Right kidney (tissue), 1 donor: ENCODE results near the gene CATSPERE.
"Not testable (repeated sequence)": the region's sequence is repeated elsewhere in the genome, so short reads cannot be mapped to it uniquely, and the experiment has no call there.

Experiments
- DNase-seq: peaks from one replicate; pipeline ENCODE4 v3.0.0-alpha.2; 2016

Gene CATSPERE

DNA sequence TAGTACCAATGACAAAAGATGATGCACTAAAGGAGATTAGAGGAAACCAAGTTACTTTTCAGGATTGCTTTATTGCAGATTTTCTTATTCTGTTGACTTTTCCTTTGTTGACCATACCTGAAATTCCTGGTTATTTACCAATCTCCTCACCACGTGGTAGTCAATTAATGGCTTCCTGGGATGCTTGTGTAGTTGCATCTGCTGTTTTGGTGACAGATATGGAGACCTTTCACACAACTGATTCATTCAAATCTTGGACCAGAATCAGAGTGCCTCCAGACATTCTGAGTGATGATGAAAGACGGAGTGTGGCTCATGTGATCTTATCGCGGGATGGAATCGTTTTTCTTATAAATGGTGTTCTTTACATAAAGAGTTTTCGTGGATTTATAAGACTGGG is 91.3 kb downstream of the CATSPERE start:
- DNase-seq, result no peak

DNA sequence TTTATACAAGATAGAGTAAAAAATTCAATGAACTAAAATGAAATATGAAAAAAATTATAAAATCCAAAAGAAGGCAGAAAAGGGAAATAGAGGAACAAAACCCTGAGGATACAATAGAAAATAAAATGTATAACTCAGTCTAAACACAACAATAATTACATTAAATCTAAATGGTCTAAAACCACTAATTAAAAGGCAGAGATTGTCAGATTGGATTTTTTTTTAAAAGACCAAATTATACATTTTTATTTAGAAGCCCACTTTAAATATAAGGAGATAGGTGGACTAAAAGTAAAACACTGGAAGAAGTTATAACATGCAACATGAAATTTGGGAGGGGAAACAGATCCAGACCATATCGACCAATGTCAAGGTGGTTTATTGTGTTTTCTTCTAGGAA is 95.2 kb downstream of the CATSPERE start:
- no peak for DNase-seq

DNA sequence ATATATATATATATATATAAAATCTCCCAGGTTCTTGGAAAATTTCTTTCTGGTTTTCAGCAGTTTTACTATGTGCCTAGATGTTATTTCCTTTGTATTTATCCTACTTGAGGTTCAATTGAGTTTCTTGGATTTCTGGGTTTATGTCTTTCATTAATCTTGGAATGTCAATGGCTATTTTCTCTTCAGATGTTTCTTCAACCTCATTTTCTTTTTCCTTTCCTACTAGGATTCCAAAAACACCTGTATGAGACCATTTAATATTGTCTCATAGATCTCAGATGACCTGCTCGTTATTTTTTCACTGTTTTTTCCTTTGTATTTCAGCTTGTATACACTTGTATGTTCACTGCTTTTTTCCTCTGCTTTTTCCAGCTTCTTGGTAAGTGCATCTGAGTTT is 96.5 kb downstream of the CATSPERE start:
- DNase-seq, result no peak

DNA sequence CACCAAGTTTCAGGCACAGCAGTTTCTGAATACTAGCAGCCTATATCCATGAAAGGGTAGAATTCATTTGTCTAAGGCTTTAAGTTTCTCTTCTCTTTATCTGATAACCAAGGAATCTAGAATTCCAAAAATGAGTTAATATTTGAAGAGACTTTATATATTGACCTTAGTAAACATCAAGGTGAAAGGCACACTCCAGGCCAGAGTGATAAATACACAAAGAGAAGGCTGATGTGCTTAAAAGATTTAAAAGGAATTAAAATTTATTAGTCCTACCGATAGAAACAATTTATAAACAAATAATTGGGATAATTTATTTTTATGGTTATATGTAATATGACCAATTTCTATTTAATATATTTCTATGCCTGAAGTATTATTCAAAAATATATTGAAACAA is 98.5 kb downstream of the CATSPERE start:
- no peak for DNase-seq

DNA sequence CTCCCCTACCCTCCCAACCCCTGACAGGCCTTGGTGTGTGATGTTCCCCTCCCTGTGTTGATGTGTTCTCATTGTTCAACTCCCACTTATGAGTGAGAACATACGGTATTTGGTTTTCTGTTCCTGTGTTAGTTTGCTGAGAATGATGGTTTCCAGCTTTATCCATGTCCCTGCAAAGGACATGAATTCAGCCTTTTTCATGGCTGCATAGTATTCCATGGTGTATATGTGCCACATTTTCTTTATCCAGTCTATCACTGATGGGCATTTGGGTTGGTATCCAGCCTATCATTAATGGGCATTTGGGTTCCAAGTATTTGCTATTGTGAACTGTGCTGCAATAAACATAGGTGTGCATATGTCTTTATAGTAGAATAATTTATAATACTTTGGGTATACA is 101.8 kb downstream of the CATSPERE start:
- not testable (repeated sequence) for DNase-seq

DNA sequence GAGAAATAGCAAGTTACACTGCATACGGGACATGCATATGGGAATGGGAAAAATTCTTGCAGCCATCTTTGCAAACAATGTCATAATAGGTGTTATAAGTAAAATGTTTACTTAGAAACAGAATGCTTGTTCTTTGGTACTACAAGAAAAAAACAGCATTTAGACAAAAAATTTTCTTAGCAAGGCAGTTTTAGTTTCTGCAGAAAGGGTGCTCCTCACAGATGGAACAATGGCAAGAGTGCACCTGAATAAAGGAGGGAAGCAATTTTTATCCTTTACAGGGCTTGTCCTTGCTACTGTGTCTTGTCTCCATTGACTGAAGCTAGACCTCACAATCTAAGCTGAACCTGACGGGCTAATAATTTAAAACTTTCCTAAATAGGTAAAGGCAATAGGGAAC is 112.7 kb downstream of the CATSPERE start:
- DNase-seq, result no peak

DNA sequence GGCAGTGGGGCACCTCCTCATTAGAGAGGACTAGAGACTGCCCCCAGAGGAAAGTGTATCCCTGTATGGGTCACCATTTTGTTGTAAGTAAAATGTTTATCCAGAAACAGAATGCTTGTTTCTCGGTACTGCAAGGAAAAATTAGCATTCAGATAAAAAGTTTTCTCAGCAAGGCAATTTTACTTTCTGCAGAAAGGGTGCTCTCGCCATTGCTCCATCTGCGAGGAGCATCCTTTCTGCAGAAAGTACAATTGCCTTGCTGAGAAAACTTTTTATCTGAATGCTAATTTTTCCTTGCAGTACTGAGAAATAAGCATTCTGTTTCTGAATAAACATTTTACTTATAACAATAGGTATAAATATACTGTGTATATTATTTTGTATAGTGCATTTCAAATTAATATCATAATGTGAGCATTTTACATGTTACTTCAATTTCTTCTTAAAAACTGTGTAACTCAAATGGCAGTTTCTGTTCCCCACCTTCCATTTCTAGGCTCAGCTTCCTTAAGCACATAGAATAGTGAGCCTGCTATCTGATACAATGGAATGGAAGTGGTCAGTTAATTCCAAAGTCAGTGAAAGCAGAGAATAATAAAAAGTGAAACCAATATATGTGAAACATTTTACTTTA is 115.3 kb downstream of the CATSPERE start:
- DNase-seq, result no peak

DNA sequence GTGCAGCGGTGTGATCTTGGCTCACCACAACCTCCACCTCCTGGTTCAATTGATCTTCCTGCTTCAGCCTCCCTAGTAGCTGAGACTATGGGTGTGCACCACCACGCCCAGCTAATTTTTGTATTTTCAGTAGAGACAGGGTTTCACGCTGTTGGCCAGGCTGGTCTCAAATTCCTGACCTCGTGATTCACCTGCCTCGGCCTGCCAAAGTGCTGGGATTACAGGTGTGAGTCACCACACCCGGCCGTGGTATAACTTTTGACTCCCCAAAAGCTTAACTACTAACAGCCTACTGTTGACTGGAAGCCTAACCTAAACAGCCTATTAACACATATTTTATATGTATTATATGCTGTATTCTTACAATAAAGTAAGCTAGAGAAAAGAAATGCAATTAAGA is 117.1 kb downstream of the CATSPERE start:
- not testable (repeated sequence) for DNase-seq

DNA sequence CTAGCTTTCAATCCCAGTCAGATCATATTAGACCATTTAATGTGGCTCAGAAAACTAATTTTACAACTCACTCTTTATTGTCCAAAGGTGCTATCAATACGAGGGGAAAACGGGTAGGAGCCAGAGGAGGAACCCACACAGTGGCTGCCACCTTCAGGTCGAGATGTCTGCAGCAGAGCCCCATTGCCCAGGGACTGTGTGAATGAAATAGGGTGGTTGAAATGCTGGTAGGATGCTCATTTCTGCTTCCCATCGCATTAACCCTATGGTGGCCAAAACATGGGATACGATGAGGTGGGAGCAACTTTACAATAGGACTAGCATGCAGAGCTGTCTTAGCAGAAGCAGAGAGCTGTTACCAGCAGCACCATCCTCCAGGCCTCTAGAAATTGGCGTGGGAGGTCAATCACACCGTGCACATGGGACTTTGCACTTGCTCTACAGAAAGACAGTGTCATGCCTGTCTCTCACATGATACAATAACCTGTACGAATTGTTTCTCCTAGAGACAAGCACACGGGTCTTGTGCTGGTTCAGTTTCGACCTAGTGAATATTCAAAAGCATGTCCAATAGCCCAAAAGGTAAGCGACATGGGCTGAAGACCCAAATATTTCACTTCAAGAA is 122.4 kb downstream of the CATSPERE start:
- no peak for DNase-seq

DNA sequence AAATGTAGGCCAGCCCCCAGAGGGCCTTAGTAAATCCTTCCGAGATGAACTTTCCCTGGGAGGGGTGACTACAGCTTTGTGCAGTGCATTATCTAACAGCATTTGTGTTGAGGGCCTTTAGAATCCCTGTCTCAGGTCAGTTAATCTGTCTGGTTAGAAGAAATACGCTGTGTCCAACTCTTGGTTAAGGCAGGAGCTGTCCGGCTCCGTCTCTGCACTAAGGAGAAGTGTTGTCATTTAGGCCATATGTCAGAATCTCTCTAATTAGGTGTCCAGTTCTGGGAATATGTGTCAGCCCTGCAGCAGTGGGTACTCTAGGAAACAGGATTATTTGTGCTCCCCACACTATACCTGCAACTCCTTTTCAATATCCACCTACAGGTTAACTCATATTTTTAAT is 124.8 kb downstream of the CATSPERE start:
- no peak for DNase-seq

DNA sequence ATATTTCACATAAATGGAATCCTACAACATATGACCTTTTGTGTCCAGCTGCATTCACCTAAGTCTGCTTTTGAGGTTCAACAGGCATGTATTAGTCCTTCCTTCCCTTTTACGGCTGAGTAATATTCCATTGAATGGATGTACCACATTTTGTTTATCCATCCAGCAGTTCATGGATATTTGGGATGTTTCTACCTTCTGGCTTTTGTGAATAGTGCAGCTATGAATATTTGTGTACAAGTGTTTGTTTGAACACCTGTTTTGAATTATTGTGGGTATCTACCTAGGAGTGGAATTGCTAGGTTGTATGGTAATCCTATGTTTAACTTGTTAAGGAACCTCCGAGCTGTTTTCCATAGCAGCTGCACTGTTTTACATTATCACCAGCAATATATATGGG is 129.6 kb downstream of the CATSPERE start:
- no peak for DNase-seq

DNA sequence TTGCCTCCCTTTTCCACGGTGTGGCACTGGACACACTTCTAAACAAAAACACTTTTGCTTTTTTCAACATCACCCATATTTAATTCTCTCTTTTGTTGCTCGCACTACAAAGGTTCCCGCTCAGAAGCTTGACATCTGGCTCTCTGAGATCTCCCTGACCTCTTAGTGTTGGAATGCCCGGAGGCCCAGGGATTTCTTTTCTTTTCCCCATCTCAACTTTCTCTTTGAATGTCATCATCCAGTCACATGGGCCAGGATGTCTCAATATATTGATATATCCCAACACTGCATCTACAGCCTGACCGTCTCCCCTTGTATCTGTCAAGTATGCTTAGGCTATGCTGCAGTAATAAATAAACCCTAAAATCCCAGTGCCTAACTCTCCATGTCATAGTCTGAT is 137.5 kb downstream of the CATSPERE start:
- no peak for DNase-seq

DNA sequence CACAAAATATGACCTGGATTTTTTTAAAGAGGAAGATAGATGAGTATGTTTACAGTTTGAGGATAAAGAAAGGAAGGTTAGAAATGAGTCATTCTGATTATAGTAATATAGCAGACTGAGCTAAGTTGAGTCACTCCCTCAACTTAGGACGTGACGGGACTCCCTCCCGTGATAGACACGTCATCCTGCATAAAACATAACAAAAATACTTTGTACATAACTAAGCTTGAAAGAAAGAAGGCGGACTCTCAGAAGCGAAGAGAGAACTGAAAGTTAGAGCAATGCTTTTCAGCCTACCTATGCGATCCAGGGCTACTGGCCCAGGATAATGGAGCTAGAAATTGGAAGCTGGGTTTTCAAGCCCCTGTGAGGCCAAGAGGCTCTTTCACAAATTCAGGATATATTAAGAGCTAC is 138.9 kb downstream of the CATSPERE start:
- DNase-seq, result no peak

DNA sequence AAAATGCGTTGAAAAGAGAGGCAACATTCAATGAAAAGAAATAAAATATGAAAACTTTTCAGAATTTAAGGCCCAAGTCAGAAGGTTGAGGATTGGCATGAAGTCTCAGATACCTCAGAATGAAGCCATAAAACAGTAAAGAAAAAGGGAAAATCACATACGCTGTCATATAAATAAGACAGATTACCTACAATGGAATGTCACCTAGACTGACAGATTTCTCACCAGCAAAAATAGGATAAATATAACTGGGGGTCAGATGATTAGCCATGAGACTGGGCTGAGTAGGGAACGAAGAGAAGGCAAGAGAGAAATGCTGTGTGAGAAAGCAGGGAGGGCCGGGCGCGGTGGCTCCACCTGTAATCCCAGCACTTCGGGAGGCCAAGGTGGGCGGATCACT is 140.3 kb downstream of the CATSPERE start:
- no peak for DNase-seq

DNA sequence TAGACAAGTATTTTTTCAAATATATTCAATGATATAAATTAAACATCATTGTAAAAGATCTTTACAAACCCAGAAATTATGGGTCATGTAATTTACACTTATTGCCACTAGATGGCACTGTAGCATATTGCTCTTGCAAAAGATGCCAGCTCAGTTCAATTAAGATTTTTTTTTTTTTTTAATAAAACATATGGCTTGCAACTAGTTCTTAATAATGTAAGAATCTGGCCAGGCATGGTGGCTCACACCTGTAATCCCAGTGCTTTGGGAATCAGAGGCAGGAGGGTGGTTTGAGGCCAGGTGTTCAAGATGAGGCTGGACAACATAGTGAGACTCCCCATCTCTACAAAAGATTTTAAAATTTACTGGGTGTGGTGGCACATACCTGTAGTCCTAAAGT is 142.4 kb downstream of the CATSPERE start:
- peak; percentile 11 for DNase-seq

DNA sequence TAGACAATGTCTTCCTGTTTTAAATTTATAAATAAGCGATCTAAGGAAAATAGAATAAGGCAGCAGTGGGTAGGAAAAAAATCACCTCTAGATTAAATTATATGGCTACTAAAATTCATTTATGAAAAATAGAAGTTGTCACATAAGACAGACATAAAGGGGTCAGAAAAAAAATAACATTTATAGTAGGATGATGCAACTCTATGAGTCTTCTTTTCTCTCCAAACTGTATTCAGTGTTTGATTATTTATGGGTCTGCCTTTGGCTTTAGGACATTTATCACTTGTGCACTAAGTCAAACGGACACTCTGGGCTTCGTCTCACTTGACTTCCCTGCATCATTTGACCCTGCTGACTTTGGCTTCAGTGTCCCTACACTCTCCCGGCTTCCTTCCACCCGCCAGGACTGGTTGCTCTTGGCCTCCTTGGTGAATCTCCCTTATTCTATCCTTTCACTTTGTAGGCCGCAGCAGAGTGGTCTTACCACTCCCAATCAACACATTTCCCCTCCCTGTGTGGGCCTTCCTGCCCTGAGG is 144.8 kb downstream of the CATSPERE start:
- no peak for DNase-seq

DNA sequence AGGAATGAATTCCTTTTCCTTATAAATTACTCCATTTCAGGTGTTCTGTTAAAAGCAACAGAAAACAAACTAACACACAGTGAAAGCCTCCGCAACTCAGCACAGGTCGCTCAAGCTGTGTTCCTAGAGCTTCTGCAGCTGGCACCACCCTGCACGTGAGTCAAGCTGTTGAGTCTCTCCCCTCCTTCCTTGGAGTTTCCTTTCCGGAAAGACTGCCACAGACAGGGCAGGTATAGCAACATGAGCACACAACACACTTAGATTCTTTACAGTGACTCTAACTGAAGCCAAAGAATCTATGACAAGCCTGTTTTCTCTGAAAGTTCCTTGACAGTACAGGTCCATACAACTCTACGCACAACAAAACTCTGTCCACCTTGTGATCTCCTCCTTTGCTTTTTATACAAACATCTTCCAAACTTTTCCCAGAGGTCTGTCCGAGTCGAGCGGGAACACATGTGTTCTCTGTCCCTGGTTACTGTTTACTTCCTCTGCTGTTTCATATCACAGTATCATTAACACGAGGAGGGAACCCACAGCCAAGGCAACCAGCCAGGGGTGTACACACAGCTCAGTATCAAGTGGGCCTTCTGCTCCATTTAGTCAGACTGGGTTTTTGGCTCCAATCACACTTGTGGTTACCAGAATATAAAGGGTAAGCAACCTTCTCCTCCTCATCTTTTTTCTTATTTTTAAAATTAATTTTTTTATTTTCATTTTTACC is 153.2 kb downstream of the CATSPERE start:
- no peak for DNase-seq

DNA sequence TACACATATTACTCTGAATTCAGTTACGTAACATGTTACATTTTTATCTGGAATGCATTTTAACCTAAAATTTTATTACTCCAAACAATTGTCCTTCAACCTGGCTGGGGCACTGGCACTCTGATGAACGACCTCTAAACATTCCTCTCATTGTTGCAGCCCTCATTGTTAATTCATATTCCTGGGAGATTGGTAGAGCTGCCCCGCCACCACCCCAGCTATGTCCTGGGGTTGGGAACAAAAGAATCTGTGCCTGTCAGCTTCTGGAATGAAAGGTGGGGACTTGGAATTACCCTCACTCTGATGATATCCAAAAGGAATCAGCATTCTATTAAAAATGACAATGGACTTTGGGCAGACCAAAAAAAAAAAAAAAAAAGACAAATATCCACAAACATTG is 153.8 kb downstream of the CATSPERE start:
- DNase-seq, result no peak

DNA sequence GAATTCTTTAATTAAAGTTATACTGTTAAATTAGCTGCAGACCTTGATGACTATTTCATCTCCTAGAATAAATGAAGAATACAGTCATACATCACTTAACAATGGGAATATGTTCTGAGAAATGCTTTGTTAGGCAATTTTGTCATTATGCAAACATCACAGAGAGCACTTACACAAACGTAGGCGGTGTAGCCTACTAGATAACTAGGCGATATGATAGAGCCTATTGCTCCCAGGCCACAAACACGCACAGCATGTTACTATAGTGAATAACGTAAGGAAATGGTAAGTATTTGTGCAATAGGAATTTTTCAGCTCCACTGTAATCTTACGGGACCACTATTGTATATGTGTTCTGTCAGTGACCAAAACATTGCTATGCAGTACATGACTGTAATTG is 154.2 kb downstream of the CATSPERE start:
- no peak for DNase-seq

DNA sequence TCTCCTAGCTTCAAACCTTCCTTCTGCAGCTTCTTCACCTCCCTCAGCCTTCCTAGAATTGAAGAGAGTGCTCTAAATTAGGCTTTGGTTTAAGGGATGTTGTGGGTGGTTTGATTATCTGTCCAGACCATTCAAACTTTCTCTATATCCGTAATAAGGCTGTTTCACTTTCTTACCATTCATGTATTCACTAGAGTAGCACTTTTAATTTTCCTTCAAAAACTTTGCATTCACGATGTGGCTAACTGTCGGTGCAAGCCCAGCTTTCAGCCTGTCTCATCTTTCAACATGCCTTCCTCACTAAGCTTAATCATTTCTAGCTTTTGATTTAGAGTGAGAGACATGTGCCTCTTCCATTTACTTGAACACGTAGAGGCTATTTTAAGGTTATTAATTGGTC is 165.6 kb downstream of the CATSPERE start:
- no peak for DNase-seq

DNA sequence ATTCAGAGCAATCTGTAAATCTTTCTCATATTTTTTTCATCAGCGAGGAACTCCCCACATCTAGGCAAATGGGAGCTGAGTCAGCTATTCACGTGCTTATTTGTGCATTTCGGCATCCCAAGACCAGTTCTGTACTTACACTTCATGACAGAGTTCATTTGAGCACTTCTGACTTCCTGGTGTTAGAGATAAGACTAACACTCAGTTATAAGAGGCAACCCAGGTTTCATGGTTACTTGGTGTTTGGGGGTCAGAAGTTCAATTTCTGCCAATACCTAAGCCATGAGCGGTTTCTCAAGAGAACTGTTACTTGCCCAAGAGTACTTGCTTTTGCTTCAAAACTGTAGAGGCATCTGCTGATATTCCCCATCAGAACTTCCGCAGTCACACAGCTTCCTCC is 167.7 kb downstream of the CATSPERE start:
- DNase-seq, result no peak

DNA sequence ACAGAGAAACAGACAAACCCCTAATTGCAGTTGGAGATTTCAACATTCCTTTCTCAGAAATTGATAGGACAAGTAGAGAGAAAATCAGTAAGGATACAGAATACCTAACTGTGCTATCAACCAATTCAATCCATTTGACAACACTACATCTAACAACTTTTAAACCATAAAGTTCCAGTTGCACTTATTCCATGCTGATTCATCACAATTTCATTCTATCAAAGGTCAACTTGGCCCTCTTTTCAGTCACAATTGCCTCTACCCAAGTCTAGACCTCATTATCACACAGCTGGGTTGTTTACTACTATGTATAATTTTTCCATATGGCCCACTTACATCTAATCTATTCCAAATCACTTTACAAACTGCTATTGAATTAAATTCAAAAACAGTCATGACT is 172.1 kb downstream of the CATSPERE start:
- no peak for DNase-seq

DNA sequence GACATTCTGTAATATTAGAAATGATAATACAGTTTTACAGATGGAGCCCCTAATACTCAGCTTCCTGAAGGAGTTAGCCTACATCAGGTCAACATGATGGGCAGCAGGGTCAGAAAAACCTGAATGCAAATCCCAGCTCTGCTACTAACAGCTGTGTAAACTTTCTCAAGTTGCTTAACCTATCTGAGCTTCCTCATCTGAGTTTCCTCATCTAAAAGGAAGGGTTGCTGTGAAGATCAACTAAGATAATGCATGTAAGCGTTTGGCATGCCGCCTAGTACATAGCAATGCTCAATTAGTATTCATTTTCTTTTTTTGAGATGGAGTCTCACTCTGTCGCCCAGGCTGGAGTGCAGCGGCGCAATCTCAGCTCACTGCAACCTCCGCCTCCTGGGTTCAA is 173.5 kb downstream of the CATSPERE start:
- no peak for DNase-seq
